Measurements from ENCODE around the gene PRDM16.

Gene PRDM16

GRCh38 chr1:3245768-3246167 lies 176.8 kb downstream of the PRDM16 start:
- no peak for TF ChIP-seq CTCF (IDR thresholded peaks at IDR 0.05; ENCODE audit: insufficient read depth, low read length, poor library complexity, severe bottlenecking)
- no peak overlapping the region for H3K4me3 ChIP-seq (replicated peaks; ENCODE audit: low read depth, low read length)
- H3K27me3 ChIP-seq (replicated peaks; ENCODE audit: control insufficient read depth, insufficient read depth, low read length) = no peaks in the 10 kb centered on the region
- H3K36me3 ChIP-seq (ENCODE audit: control insufficient read depth, insufficient read depth, low read length) = no peaks in the 10 kb centered on the region
- DNase-seq (ENCODE audit: extremely low read depth, insufficient read length) = no peak

- DNase-seq (ENCODE audit: extremely low read depth, insufficient read length) = no peak
- TF ChIP-seq CTCF (IDR thresholded peaks at IDR 0.05; ENCODE audit: insufficient read depth, low read length, poor library complexity, severe bottlenecking) = no peak
- H3K36me3 ChIP-seq (ENCODE audit: control insufficient read depth, insufficient read depth, low read length) = no peaks in the 10 kb centered on the region
- H3K4me3 ChIP-seq (replicated peaks; ENCODE audit: low read depth, low read length) = no peak overlapping the region
- no peaks in the 10 kb centered on the region for H3K27me3 ChIP-seq (replicated peaks; ENCODE audit: control insufficient read depth, insufficient read depth, low read length)
These were observed 177.2 kb downstream of the PRDM16 start for GRCh38 chr1:3246251-3246650.

- Histone ChIP-seq H3K27me3 (replicated peaks; ENCODE audit: control insufficient read depth, insufficient read depth, low read length) (no peaks in the 10 kb centered on the region), H3K36me3 (ENCODE audit: control insufficient read depth, insufficient read depth, low read length) (no peaks in the 10 kb centered on the region), H3K4me3 (replicated peaks; ENCODE audit: low read depth, low read length) (no peak overlapping the region)
- no peak for DNase-seq (ENCODE audit: extremely low read depth, insufficient read length)
- no peak for TF ChIP-seq CTCF (IDR thresholded peaks at IDR 0.05; ENCODE audit: insufficient read depth, low read length, poor library complexity, severe bottlenecking)
These were observed 178.6 kb downstream of the PRDM16 start for GRCh38 chr1:3247521-3248121.

- H3K36me3 ChIP-seq (ENCODE audit: control insufficient read depth, insufficient read depth, low read length) = no peaks in the 10 kb centered on the region
- H3K27me3 ChIP-seq (replicated peaks; ENCODE audit: control insufficient read depth, insufficient read depth, low read length) = no peaks in the 10 kb centered on the region
- no peak for DNase-seq (ENCODE audit: extremely low read depth, insufficient read length)
- H3K4me3 ChIP-seq (replicated peaks; ENCODE audit: low read depth, low read length) = no peak overlapping the region
- TF ChIP-seq CTCF (IDR thresholded peaks at IDR 0.05; ENCODE audit: insufficient read depth, low read length, poor library complexity, severe bottlenecking) = no peak
These were observed 179.4 kb downstream of the PRDM16 start for GRCh38 chr1:3248155-3249141.

- no peak for TF ChIP-seq CTCF (IDR thresholded peaks at IDR 0.05; ENCODE audit: insufficient read depth, low read length, poor library complexity, severe bottlenecking)
- H3K27me3 ChIP-seq (replicated peaks; ENCODE audit: control insufficient read depth, insufficient read depth, low read length) = no peaks in the 10 kb centered on the region
- DNase-seq (ENCODE audit: extremely low read depth, insufficient read length) = no peak
These were observed 180.2 kb downstream of the PRDM16 start for GRCh38 chr1:3249231-3249630.

More at GRCh38 chr1:3249231-3249630, 180.2 kb downstream of the PRDM16 start:
- H3K4me3 ChIP-seq (replicated peaks; ENCODE audit: low read depth, low read length) = no peak overlapping the region
- H3K36me3 ChIP-seq (ENCODE audit: control insufficient read depth, insufficient read depth, low read length) = no peaks in the 10 kb centered on the region

All from GM06990 (cell line).